Stimulated activated CD8-positive, alpha-beta memory T cell treated with anti-CD3 and anti-CD28 coated beads, Interleukin-15, amount 100 ng/mL, for 4 hours (primary cell): ENCODE measurements around the gene ERAP2.
"Not testable (repeated sequence)": the region's sequence is repeated elsewhere in the genome, so short reads cannot be mapped to it uniquely, and the experiment has no call there.

Source experiments
- DNase-seq, 2 donors: peaks; one replicate each; pipeline ENCODE4 v3.0.0-alpha.2; 2020; ENCODE audit warnings: low read depth in 2 of 2

Gene ERAP2

GRCh38 chr5:96896276-96896675, 20.0 kb downstream of the ERAP2 start:
- peak in 1 of 2 donors; percentile 21 for DNase-seq

DNA sequence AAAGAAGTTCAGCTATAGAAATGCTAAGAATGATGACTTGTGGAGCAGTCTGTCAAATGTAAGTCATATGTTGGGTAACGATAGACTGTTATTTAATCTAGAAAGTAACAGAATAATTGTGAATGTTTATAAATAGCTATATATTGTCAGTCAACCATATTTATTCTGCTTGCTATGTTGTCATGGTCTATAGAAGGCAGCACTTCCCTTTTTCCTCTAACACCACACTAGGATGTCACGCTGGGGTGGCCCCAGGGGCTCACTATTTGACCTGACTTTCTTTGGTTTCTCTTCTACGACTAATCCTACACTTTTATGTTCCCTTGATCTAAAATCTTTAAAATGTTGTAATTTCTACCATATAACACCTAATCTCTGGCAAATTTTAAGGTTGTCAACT, 20.5 kb downstream of the ERAP2 start:
- no peak for DNase-seq

- DNase-seq = no peak
These were observed 25.1 kb downstream of the ERAP2 start for GRCh38 chr5:96901384-96901783.

GRCh38 chr5:96901841-96902240, 25.5 kb downstream of the ERAP2 start:
- DNase-seq = no peak

- DNase-seq = no peak
These were observed 26.6 kb downstream of the ERAP2 start for GRCh38 chr5:96902876-96903275.

DNA sequence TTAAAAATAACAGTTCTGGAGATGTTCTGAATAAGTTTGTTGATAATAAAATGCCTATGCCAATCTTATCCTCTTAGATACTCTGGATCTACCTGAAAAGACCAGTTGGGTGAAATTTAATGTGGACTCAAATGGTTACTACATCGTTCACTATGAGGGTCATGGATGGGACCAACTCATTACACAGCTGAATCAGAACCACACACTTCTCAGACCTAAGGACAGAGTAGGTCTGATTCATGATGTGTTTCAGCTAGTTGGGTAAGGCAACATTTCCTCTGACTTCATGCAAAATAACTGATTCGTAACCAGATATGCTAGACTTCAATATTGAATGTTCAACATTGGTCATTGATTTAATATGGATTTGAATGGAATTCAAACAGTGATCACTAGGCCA, 27.0 kb downstream of the ERAP2 start:
- DNase-seq = no peak

- no peak for DNase-seq
These were observed 28.0 kb downstream of the ERAP2 start for GRCh38 chr5:96904054-96904931.

DNA sequence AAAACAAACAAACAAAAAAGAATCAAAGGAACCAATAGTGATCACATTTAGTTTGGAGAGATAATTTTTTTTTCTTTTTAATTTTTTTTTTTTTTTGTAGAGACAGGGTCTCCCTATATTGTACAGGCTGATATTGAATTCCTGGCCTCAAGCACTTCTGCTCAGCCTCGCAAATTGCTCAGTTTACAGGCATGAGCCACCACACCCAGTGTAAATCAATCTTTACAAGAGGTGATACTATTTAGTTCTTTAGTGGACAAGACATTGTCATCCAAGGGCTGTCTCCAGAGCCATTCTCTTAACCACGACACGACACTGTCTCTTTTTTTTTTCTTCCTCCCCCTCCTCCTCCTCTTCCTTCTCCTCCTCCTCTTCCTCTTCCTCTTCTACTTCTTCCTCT, 29.6 kb downstream of the ERAP2 start:
- no peak for DNase-seq

DNA sequence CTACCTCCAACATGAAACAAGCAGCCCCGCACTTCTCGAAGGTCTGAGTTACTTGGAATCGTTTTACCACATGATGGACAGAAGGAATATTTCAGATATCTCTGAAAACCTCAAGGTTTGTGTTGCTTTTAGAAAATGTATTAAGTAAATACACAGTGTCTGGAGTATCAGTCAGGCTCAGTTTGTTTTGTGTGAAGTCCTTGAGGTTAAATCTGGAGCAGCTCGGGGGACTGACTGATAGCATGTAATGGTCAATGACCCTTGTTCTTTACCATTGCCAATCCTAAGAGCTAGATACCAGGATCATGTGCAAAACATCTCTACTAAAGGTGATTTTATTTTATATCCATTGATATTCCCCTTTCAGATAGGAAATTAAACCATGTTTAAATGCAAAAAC, 32.7 kb downstream of the ERAP2 start:
- no peak for DNase-seq

DNA sequence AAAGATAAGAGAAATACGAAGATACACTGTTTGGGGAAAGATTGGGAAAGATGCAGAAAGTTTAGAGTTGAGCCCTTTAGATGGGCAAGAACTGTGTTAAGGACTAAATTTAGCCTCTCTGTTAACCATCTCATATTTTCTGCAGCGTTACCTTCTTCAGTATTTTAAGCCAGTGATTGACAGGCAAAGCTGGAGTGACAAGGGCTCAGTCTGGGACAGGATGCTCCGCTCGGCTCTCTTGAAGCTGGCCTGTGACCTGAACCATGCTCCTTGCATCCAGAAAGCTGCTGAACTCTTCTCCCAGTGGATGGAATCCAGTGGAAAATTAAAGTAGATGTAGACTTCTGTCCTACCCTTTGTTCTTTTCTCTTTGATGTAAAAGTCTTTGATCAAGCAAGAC, 33.1 kb downstream of the ERAP2 start:
- DNase-seq = no peak

GRCh38 chr5:96911139-96911538, 34.8 kb downstream of the ERAP2 start:
- no peak for DNase-seq

DNA sequence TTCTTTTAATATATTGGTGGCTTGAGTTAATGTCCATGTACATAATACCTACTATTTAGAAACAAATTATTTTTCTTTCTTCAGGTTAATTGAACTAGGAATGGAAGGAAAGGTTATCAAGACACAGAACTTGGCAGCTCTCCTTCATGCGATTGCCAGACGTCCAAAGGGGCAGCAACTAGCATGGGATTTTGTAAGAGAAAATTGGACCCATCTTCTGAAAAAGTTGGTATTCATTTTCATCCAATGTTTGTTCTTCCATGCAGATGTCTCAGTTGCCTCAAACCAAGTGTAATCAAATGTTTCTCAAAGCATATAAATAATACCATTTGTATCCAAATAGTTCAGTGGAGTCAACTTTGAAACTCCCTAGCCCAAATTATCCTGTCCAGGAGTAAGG, 36.9 kb downstream of the ERAP2 start:
- no peak for DNase-seq

DNA sequence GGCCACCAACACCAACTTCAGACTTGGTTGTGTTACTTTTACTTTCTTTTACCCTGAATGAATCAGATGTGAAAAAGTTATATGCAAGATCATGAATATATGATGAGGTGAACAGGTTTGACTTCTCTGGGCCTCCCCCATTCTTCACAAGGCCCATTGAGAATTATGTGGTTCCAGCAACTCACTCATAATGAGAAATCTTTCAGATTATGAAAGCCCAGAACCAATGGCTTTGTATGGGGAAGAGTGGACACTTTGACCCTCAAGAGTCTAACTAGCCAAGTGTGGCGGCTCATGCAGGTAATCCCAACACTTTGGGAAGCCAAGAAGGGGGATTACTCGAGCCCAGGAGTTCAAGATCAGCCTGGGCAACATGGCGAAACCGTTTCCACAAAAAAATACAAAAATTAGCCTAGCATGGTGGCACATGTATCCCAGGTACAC, 43.5 kb downstream of the ERAP2 start:
- DNase-seq = no peak

- DNase-seq = no peak
These were observed 44.5 kb downstream of the ERAP2 start for GRCh38 chr5:96920744-96921355.

GRCh38 chr5:96922499-96923244, 46.4 kb downstream of the ERAP2 start:
- DNase-seq = no peak

GRCh38 chr5:96924016-96924443, 47.7 kb downstream of the ERAP2 start:
- no peak for DNase-seq

GRCh38 chr5:96926276-96926675, 50.0 kb downstream of the ERAP2 start:
- no peak for DNase-seq

DNA sequence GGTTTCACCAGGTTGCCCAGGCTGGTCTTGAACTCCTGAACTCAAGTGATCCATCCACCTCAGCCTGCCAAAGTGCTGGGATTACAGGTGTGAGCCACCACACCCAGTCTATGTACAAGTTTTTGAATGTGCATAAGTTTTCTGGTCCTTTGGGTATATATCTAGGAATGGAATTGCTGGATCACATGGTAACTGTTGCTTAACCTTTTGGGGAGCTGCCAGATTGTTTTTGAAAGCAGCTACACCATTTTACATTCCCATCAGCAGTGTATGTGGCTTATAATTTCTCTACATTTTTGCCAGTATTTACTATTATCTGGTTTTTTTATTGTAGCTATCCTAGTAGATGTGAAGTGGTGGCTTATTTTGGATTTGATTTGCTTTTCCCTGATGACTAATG, 50.7 kb downstream of the ERAP2 start:
- DNase-seq = no peak

- no peak for DNase-seq
These were observed 52.8 kb downstream of the ERAP2 start for GRCh38 chr5:96928931-96929708.

GRCh38 chr5:96930058-96930457, 53.8 kb downstream of the ERAP2 start:
- DNase-seq = no peak

DNA sequence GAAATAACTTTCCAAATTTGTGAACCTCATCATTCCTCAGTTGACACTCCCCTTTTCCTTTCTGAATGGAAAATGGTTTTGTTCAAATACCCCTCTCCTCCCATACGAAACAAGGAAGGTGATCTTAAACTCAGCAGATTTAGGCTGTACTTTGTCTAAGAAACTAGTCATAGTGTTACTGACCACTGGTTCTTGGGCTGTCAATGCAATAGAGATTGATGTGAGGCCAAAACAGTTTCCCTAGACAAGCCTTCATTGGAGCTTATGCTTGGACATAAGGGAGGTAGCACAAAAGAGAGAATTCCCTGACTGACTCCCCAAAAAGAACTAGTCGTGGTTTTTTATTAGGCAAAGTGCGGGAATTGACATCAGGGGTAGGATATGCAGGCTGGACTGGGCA, 54.3 kb downstream of the ERAP2 start:
- DNase-seq = no peak

- not testable (repeated sequence) for DNase-seq
These were observed 54.7 kb downstream of the ERAP2 start for GRCh38 chr5:96931037-96931436.
